GM18505 (cell line): ENCODE measurements around the gene ETFA.

ENCODE experiments used
- ATAC-seq: cut with Tn5 transposase; IDR thresholded peaks from one replicate; pipeline ENCODE4 v1.9.1; 2021; ENCODE audit not compliant: unreplicated experiment
- POLR2A ChIP-seq: IDR thresholded peaks from 4 replicates; pipeline ENCODE4 v1.6.1; 2011; ENCODE audit warnings: borderline replicate concordance; ENCODE audit not compliant: insufficient read depth, insufficient read length; ENCODE audit errors: extremely low read depth

ETFA gene

DNA sequence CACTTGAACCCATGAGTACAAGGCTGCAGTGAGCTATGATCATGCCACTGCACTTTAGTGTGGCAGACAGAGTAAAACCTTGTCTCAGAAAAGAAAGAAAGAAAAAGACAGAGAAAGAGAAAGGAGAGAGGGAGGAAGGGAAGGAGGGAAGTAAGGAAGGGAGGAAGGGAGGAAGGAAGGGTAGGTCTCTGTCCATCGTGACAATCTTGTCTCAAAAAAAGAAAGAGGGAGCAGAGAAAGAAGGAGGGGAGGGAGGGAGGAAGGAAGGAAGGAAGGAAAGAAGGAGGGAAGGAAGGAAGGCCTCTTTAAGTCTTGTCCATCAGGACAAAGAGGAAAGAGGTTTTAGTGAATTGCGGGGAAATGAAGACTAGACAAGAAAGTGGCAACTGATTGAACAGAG is 122.2 kb downstream of the ETFA start:
- ATAC-seq = no peak
- TF ChIP-seq POLR2A = no peak

DNA sequence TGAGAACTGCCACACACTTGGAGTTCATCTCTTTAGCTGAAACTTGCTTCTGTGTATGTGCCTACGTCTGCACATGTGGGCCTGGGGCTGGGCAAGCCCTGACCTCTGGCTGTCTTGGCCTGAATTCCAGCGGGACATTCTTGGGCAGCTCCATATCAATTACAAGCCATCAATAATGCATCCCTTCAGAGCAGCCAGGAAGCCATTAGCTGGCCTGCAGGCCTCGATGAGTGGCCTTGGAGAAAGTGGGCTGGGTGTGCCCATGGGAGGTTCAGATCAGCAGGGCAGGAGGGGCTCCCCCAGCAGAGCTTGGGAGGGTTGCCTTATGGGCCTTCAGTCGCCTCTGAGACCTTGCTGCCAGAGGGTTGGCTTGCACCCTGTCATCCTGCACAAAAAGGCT is 124.1 kb downstream of the ETFA start:
- ATAC-seq = no peak

DNA sequence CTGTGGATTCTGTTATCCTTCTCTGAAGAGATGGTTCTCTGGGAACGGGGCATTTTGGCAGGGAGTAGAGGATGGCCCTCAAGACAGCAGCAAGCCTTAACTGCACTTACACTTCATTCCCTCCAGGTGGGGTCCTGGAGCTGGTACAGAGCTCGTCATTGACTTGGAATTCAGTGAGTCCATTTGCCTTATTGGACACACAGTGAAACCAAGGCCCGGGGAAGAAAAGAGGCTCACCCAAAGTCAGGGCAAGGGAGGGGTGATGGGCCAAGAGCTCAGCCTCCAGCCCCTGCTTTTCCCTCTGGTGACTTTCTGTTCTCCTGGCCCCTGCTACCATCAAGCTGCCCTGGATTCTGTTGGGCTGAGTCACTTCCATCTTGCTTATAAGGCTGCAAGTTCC is 125.6 kb downstream of the ETFA start:
- no peak for ATAC-seq
- no peak for TF ChIP-seq POLR2A

More for the DNA sequence above, 124.1 kb downstream of the ETFA start:
- TF ChIP-seq POLR2A = no peak

DNA sequence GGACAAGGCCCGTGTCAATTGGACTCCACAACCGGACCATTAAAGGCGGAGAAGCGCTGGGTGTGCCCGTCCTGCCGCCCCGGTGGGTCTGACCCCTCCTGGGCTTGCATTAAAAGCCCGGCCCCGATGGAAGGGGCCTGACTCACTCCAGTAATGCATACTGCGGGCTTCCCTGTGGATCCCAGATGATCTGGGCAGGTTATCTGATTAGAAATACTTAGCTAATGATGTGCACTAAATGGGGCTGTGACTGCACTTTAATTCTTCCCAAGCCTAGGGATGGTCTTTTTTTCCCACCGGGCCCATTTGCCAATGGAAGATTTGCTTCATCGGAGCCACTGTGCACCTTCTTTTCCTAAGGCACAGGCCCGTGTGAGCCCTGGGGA is 126.6 kb downstream of the ETFA start:
- ATAC-seq = no peak

DNA sequence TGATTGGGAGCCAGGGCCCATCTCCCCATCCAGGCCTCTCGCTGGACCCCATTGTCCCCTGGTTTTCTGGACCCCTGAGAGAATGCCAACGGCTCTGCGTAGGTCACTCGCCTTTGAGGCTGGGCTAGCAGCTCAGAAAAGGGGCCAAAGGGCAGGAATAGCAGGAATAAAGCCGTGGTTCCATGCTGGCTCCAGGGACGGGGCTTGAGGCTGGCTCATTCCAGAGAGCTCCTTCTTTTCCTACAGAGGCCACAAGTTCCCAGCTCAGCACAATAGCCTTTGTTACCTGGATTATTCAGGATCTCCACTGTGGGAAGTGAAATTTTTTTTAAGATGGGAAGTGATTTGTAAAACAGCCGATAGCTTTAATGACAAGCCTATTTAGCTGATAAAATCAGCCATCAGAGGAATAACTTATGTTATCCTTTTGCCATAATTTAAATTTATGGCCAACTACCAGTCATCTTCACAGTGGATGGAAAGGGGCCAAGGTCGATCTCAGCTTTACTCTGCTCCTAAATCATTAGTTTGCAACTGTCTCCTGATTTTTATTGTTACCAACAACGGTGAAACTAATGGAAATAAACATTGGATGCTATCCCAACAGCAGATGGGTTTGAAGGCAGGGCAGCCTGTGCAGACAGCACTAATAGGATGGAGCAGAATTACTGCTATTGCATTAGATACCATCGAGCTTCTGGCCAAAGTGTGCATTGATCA is 127.2 kb downstream of the ETFA start:
- TF ChIP-seq POLR2A = no peak
- no peak for ATAC-seq

More for the DNA sequence above, 126.6 kb downstream of the ETFA start:
- no peak for TF ChIP-seq POLR2A

DNA sequence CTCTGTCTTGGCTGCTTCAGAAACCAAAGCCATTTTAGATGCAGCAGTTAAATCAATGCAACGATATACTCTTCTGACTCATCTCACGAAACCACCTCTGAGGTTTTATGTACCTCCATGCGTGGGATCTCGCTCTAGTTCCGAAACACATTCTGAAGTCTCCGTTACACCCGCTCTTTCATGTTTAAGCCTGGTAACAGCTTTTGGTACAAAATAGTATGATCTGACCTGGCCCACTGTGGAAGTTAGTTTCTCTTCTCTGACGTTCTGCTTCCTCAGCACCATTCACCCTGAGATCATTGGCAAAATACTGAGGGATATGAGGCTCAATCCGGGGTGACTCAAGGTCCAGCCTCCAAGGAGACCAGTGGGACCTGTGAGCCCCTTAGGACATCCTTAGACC is 129.6 kb downstream of the ETFA start:
- no peak for TF ChIP-seq POLR2A
- peak; percentile 66 for ATAC-seq

DNA sequence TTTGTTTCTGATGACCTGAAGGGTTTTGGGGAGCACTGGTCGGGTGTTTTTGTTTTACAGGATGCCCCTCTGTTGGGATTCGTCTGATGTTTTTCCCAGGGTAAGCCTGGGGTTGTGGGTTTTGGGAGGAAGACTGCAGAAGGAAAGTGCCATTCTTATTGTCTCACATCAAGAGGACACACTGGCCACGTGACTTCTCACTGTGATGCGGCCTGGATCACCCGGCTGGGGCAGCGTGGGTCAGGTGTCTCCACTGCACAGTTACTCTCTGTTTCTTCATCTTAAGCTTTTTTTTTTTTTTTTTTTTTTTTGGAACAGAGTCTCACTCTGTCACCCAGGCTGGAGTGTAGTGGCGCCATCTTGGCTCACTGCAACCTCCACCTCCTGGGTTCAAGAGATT is 130.9 kb downstream of the ETFA start:
- TF ChIP-seq POLR2A = no peak
- ATAC-seq = no peak

DNA sequence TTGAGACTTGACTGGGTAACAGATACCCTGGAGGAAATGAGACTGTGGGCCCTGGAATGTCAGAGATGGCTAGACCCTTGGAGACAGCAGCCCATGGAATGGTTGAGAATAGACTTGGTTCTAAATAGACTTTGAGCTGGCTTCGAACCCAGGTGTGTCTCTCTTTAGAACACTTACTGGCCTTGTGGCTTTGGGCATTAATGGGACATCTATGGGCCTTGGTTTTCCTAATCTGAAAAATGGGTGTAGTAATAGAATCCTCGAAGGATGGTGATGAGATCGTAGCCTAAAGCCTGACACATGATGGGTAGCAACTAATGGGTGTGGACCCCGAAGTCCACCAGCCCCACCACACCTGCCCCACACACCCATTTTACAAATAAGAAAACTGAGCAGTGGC is 132.2 kb downstream of the ETFA start:
- no peak for TF ChIP-seq POLR2A
- no peak for ATAC-seq

DNA sequence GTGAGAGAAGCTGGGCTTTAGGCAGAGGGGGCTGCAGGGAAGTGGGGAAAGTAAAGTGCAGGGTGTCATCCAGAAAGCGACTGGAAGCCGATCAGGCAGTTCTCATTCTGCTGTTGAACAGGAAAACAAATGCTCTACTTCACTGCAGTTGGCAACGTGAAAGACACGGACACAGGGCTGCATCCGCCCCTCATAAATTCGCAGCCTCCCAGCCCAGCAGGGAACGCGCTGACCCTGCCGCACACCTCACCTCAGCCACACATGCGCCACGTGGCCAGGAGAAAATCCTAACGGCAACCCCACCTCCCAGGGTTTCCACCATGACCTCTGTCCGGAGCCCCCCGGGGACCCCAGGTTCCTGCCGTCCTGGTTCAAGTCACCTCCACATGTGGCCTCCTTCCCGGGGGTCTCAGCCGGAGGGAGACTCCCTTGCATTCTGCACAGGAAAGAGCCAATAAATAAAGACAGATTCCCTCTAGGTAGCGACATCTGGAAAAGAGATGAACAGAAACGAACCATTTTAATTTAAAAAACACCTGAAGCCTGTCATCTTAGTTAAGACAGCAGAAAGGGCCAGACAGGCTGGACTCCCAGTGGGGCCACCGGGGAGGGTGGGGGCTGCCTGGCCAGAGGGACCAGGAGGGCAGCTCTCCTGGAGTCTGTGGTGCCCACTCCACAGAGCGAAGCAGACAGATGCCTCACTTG is 132.8 kb downstream of the ETFA start:
- no peak for TF ChIP-seq POLR2A
- no peak for ATAC-seq

DNA sequence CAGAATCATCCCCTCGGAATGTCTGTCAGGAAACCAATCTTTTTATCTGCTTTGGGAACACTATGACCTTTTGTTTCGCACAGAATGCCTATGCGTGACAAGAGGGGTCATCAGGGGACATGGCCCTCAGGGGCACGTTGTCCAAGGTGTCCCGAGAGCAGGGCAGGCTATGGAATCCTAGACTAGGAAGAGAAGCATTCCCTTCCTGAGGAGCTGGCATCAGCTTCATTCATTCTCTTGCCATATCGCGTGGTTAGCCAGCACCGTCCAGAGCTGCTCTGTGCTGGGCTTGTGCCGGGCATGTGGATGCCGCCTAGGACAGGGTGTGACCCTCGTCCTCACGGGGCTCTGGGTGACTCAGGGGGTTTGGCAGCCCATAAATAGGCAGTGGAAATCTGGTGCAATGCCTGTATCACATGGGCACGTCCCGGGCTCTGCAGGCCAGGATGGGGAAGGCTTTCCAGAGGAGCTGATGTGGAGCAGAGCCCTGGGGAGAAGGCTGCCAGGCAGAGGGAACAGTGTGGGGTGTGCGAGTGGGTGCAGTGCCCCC is 133.7 kb downstream of the ETFA start:
- no peak for ATAC-seq
- TF ChIP-seq POLR2A = no peak

DNA sequence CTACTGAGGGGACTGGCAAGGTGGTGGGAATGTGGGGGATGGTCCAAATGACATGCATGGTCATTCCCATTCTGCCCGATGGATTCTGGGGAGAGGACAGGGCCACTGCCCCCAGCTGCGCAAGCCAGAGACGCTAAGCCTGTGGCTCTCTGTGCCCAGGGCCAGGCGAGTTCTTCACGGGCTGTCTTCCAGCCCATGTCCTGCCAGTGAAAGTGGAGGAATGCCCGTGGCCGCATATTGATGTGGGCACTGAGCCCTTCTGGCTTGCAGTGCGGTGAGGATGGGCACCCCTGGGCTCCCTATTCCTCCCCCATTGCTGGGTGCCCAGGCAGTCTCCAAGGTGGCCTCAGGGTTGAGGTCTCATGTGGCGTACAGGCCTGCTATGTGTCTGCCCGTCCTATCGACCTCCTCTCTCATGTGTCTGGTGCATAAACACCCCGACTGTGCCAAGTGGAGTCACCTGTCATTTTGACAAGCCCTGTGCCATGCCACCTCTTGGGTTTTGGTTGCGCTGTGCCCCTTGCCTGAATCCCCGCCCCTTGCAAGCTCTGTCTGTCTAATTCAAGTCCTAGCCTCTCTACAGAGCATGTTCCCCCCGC is 134.7 kb downstream of the ETFA start:
- ATAC-seq = no peak
- no peak for TF ChIP-seq POLR2A

DNA sequence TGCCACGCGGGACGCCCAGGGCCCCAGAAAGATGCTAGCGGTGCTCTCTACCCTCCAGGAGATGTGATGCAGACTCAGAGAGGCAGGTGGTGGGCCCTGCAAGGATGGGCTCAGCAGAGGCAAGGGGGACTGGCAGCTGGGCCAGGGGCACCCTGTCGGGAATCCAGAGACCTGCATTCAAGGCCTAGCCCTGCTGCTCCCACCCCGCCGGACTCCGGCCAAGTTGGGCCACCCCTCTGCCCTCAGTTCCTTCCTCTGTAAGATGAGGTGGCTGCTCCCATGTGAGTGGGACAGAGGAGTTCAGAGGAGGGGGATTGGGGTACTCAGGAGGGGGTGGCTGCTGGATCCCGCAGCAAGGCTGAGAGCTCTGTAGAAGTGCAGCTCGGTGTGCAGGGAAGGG is 135.2 kb downstream of the ETFA start:
- TF ChIP-seq POLR2A = no peak
- ATAC-seq = no peak

DNA sequence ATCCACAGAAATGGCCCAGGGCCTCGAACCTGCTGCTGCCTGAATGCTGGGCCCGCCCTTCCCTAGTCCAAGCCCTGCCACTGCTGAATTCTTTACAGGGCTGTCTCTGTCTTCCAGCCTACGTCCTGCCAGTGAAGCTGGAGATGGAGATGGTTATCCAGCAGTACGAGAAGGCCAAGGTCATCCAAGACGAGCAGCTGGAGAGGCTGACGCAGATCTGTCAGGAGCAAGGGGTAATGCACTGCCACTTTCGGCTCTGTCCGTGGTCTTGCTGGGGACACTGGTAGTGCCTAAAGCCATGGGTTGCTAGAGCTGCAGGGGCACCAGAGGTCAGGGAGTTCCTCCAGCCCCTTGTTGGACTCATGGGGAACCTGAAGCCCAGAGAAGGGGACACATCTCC is 135.8 kb downstream of the ETFA start:
- ATAC-seq = no peak
- TF ChIP-seq POLR2A = no peak

DNA sequence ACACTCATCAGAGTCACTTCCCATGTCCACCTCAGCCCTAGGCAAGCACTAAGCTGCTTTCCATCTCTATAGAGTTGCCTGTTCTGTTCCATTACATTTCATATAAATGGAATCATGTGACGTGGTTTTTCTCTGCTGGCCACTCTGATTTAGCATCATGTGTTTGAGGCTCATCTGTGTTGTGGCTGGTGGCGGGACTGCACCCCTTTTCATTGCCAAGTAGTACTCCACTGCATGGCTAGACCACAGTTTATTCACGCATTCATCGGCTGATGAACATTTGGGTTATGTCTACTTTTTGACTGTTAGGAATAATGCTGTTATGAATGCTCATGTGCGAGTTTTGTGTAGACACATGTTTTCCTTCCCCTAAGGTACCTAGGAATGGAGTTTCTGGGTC is 136.6 kb downstream of the ETFA start:
- TF ChIP-seq POLR2A = no peak
- ATAC-seq = no peak
